WERI-Rb-1 (cell line): Measurements from ENCODE around the gene ECE2.

Experiments used
- DNase-seq: peaks from one replicate; pipeline ENCODE4 v3.0.0-alpha.2; 2020
- H3K27ac ChIP-seq: fragments of 250-450 bp; sonication (Bioruptor Pico); 2 replicates; pipeline ENCODE4 v1.5.1; 2020; ENCODE audit warnings: mild to moderate bottlenecking, moderate library complexity
- H3K27me3 ChIP-seq: fragments of 250-450 bp; sonication (Bioruptor Pico); 2 replicates; pipeline ENCODE4 v1.5.1; 2021; ENCODE audit warnings: mild to moderate bottlenecking, low read depth, moderate library complexity; ENCODE audit not compliant: insufficient read depth, severe bottlenecking
- H3K36me3 ChIP-seq: fragments of 250-450 bp; sonication (Bioruptor Pico); 2 replicates; pipeline ENCODE4 v1.5.1; 2020; ENCODE audit warnings: mild to moderate bottlenecking, moderate library complexity
- H3K4me3 ChIP-seq: 2 replicates; pipeline ENCODE4 v1.5.1; 2011; ENCODE audit warnings: low read depth, mild to moderate bottlenecking, control low read depth, low read length
- H3K9me3 ChIP-seq: fragments of 250-450 bp; sonication (Bioruptor Pico); 2 replicates; pipeline ENCODE4 v1.5.1; 2021; ENCODE audit warnings: mild to moderate bottlenecking, moderate library complexity; ENCODE audit not compliant: severe bottlenecking
- CTCF ChIP-seq: IDR thresholded peaks from 2 replicates; pipeline ENCODE4 v1.5.1; 2011; ENCODE audit warnings: low read depth, mild to moderate bottlenecking, control low read depth, inconsistent platforms, low read length

The ECE2 gene

GRCh38 chr3:184235381-184236032 is 40.3 kb upstream of the ECE2 start:
- H3K36me3 ChIP-seq: no peaks in the 10 kb centered on the region
- peak overlapping the region; percentile 68 for H3K27ac ChIP-seq
- no peak overlapping the region for H3K4me3 ChIP-seq
- no peaks in the 10 kb centered on the region for H3K9me3 ChIP-seq
- no peak for TF ChIP-seq CTCF
- DNase-seq: peak; percentile 64
- H3K27me3 ChIP-seq: peaks cover 4% of the 10 kb centered on the region

GRCh38 chr3:184236033-184236410 is 39.8 kb upstream of the ECE2 start:
- H3K27ac ChIP-seq: peak overlapping the region; percentile 59
- no peaks in the 10 kb centered on the region for H3K36me3 ChIP-seq
- H3K4me3 ChIP-seq: no peak overlapping the region
- DNase-seq: no peak
- no peak for TF ChIP-seq CTCF
- H3K27me3 ChIP-seq: peaks cover 3% of the 10 kb centered on the region
- no peaks in the 10 kb centered on the region for H3K9me3 ChIP-seq

DNA sequence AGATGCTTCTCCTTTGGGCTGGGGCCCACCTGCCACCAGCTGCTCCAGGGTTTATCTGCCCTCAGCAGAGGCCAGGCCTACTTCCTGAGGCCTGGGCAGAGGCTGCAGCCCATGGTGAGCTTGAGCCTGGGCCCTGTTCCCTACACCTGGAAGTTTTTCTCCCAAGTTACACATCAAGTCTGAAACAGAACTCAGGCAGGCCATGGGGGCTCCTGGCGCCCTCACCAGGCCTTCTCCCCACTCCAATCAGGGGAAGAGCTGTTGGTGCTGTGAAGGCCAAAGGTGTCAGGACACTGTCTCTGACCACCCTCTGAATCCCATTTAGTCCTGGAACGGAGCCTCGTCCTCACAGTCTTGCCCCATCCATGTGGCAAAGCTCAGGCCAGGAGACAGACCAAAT is 39.2 kb upstream of the ECE2 start:
- no peak for TF ChIP-seq CTCF
- DNase-seq: no peak
- H3K9me3 ChIP-seq: no peaks in the 10 kb centered on the region
- no peak overlapping the region for H3K4me3 ChIP-seq
- H3K27ac ChIP-seq: peak overlapping the region; percentile 59
- H3K27me3 ChIP-seq: no peaks in the 10 kb centered on the region
- H3K36me3 ChIP-seq: peaks cover 1% of the 10 kb centered on the region; the same call in 1 of the 2 replicates

DNA sequence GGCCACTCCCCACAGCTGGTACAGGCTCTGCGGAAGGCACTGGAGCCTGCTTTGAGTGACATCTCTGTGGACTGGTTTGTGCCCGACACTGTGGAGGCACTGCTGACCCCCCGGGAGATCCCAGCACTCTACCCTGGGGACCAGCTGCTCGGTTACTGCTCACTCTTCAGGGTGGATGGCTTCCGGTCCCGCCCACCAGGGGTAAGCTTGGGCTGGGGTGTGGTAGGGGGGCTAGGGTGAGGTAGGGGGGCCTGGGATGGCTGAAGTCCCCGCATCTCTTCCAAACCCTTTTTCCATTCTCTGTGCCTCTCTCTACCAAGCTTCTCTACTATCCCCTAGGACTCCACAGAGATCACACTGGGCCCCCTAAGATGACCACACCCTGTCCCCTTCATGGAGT is 38.6 kb upstream of the ECE2 start:
- Histone ChIP-seq H3K27me3 (no peaks in the 10 kb centered on the region), H3K9me3 (no peaks in the 10 kb centered on the region), H3K27ac (peak overlapping the region; percentile 59; the same call in 1 of the 2 replicates), H3K36me3 (peaks cover 2% of the 10 kb centered on the region), H3K4me3 (no peak overlapping the region)
- DNase-seq: no peak
- TF ChIP-seq CTCF: no peak

DNA sequence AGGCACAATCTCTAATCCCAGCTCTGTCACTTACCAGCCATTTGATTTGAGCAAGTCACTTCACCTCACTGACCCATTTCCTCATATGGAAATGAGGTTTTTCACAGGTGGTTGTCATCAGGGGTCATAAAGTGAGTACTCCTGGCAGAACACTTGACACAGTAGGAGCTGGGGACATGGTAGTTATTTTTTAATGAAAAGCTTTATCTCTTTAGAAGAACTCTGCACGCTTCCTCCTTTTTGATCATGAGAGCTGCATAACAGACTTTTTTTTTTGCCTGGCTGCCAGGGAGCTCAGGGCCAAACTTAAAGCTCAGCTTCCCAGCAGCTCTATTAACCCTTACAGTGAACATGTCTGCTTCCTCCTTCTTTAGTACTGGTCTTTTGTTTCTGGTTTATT is 38.0 kb upstream of the ECE2 start:
- peak overlapping the region; percentile 16; the same call in 1 of the 2 replicates for H3K27ac ChIP-seq
- DNase-seq: no peak
- H3K27me3 ChIP-seq: no peaks in the 10 kb centered on the region
- no peak overlapping the region for H3K4me3 ChIP-seq
- peaks cover 8% of the 10 kb centered on the region for H3K36me3 ChIP-seq
- no peak for TF ChIP-seq CTCF
- no peaks in the 10 kb centered on the region for H3K9me3 ChIP-seq

DNA sequence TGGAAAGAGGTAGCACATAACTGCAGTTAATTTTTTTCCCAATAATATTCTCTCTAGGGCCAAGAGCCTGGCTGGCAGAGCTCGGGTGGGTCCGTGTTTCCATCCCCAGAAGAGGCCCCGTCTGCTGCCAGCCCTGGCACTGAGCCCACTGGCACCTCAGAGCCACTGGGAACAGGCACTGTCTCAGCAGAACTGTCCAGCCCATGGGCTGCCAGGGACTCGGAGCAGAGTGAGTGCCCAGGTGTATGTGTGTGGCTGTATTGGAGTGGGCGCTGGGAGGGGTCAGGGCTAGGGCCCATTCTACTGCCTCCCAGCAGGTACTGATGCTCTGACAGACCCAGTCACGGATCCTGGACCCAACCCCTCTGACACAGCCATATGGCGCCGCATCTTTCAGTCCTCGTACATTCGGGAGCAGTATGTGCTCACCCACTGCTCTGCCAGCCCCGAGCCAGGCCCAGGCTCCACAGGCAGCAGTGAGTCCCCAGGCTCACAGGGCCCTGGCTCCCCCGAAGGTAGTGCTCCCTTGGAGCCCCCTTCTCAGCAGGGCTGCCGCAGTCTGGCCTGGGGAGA is 37.5 kb upstream of the ECE2 start:
- Histone ChIP-seq H3K27me3 (no peaks in the 10 kb centered on the region), H3K9me3 (no peaks in the 10 kb centered on the region), H3K27ac (no peak overlapping the region), H3K36me3 (peaks cover 14% of the 10 kb centered on the region), H3K4me3 (no peak overlapping the region)
- DNase-seq: no peak
- TF ChIP-seq CTCF: no peak
